ENCODE data around the gene DNAJC5.

- TF ChIP-seq, protein P1, sequence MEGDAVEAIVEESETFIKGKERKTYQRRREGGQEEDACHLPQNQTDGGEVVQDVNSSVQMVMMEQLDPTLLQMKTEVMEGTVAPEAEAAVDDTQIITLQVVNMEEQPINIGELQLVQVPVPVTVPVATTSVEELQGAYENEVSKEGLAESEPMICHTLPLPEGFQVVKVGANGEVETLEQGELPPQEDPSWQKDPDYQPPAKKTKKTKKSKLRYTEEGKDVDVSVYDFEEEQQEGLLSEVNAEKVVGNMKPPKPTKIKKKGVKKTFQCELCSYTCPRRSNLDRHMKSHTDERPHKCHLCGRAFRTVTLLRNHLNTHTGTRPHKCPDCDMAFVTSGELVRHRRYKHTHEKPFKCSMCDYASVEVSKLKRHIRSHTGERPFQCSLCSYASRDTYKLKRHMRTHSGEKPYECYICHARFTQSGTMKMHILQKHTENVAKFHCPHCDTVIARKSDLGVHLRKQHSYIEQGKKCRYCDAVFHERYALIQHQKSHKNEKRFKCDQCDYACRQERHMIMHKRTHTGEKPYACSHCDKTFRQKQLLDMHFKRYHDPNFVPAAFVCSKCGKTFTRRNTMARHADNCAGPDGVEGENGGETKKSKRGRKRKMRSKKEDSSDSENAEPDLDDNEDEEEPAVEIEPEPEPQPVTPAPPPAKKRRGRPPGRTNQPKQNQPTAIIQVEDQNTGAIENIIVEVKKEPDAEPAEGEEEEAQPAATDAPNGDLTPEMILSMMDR (IDR thresholded peaks at IDR 0.05 in 8 of 11, conservative IDR thresholded peaks at IDR 0.05 in 3 of 11): peak in 4 of 11 experiments; percentile 7 to 33 (median 20)
- peak in 1 of 3 donors; percentile 53 for TF ChIP-seq POLR2AphosphoS5 (IDR thresholded peaks at IDR 0.05)
Observed at GRCh38 chr20:63934271-63935068, 39.5 kb downstream of the DNAJC5 start.
